NB4 (cell line): ENCODE data around the gene PRSS50.

Experiments
- MYC ChIP-seq: IDR thresholded peaks from 2 replicates; pipeline ENCODE4 v1.6.1; 2011; ENCODE audit warnings: low read depth, low read length
- POLR2A ChIP-seq: IDR thresholded peaks from 2 replicates; pipeline ENCODE4 v1.6.1; 2011; ENCODE audit warnings: mild to moderate bottlenecking; ENCODE audit not compliant: insufficient read length; ENCODE audit errors: extremely low read depth
- TF ChIP-seq, protein P1 (sequence below): IDR thresholded peaks from one replicate; pipeline ENCODE4 v1.5.1; 2012; ENCODE audit warnings: low read depth, low read length

DNA sequence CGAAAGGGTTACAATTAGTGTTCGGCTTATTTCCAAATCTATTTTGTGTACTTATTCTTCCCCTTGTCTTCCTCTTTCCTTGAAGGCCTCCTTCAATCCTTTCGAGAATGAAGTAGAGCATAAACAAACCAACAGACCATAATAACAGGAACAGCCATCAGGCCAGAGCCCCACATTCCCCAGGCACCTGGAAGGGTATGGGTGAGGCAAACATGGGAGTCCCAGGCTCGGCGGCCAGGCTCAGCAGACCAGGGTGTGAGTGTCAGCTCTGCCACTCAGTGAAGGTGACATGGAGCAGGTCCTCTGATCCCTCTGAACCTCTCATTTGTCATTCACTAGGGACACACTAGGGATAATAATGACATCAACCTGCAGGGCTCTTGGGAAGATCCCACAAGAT lies 38.0 kb downstream of the PRSS50 start:
- TF ChIP-seq, protein P1, sequence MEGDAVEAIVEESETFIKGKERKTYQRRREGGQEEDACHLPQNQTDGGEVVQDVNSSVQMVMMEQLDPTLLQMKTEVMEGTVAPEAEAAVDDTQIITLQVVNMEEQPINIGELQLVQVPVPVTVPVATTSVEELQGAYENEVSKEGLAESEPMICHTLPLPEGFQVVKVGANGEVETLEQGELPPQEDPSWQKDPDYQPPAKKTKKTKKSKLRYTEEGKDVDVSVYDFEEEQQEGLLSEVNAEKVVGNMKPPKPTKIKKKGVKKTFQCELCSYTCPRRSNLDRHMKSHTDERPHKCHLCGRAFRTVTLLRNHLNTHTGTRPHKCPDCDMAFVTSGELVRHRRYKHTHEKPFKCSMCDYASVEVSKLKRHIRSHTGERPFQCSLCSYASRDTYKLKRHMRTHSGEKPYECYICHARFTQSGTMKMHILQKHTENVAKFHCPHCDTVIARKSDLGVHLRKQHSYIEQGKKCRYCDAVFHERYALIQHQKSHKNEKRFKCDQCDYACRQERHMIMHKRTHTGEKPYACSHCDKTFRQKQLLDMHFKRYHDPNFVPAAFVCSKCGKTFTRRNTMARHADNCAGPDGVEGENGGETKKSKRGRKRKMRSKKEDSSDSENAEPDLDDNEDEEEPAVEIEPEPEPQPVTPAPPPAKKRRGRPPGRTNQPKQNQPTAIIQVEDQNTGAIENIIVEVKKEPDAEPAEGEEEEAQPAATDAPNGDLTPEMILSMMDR = no peak
- TF ChIP-seq POLR2A (no peak), MYC (no peak)
